Measurements from ENCODE around the gene MRPS7.
A peak's percentile ranks its signal among the peaks of the same experiment; 100 is the strongest.

Gene MRPS7

GRCh38 chr17:75261336-75262111, at the start of gene MRPS7, which contains the start of gene GGA3:
TSS of gene MRPS7 (plus strand) at chr17:75261879. CDS start at chr17:75261901, 22 bp downstream.
TSS of gene GGA3 (minus strand) at chr17:75261606. CDS start at chr17:75261587, 19 bp downstream.
- TF ChIP-seq GATA1 (IDR thresholded peaks at IDR 0.05; ENCODE audit: low read depth, low read length) (no peak), POLR2A (IDR thresholded peaks at IDR 0.05; ENCODE audit: low read length) (peak; percentile 92)
- DNase-seq: peak; percentile 95 to 97

GRCh38 chr17:75218131-75218530, 43.5 kb upstream of the MRPS7 start:
- DNase-seq: no peak
- TF ChIP-seq POLR2A (IDR thresholded peaks at IDR 0.05; ENCODE audit: low read length): no peak
- TF ChIP-seq GATA1 (IDR thresholded peaks at IDR 0.05; ENCODE audit: low read depth, low read length): no peak

GRCh38 chr17:75219815-75220214, 41.9 kb upstream of the MRPS7 start:
- no peak for TF ChIP-seq POLR2A (IDR thresholded peaks at IDR 0.05; ENCODE audit: low read length)
- no peak for TF ChIP-seq GATA1 (IDR thresholded peaks at IDR 0.05; ENCODE audit: low read depth, low read length)
- DNase-seq: no peak

- DNase-seq: no peak
- TF ChIP-seq POLR2A (IDR thresholded peaks at IDR 0.05; ENCODE audit: low read length): no peak
- TF ChIP-seq GATA1 (IDR thresholded peaks at IDR 0.05; ENCODE audit: low read depth, low read length): no peak
Observed at GRCh38 chr17:75225016-75225415, 36.7 kb upstream of the MRPS7 start.

- TF ChIP-seq POLR2A (IDR thresholded peaks at IDR 0.05; ENCODE audit: low read length): no peak
- TF ChIP-seq GATA1 (IDR thresholded peaks at IDR 0.05; ENCODE audit: low read depth, low read length): no peak
Observed at GRCh38 chr17:75227729-75228128, 34.0 kb upstream of the MRPS7 start.

GRCh38 chr17:75228305-75228704, 33.4 kb upstream of the MRPS7 start:
- DNase-seq: no peak

More at GRCh38 chr17:75227729-75228128, 34.0 kb upstream of the MRPS7 start:
- no peak for DNase-seq

GRCh38 chr17:75228847-75229246, 32.8 kb upstream of the MRPS7 start:
- DNase-seq: no peak
- TF ChIP-seq GATA1 (IDR thresholded peaks at IDR 0.05; ENCODE audit: low read depth, low read length): no peak
- no peak for TF ChIP-seq POLR2A (IDR thresholded peaks at IDR 0.05; ENCODE audit: low read length)

More at GRCh38 chr17:75228305-75228704, 33.4 kb upstream of the MRPS7 start:
- TF ChIP-seq GATA1 (IDR thresholded peaks at IDR 0.05; ENCODE audit: low read depth, low read length): no peak
- no peak for TF ChIP-seq POLR2A (IDR thresholded peaks at IDR 0.05; ENCODE audit: low read length)

GRCh38 chr17:75231071-75231470, 30.6 kb upstream of the MRPS7 start:
- TF ChIP-seq GATA1 (IDR thresholded peaks at IDR 0.05; ENCODE audit: low read depth, low read length): no peak
- TF ChIP-seq POLR2A (IDR thresholded peaks at IDR 0.05; ENCODE audit: low read length): no peak
- no peak for DNase-seq

GRCh38 chr17:75231741-75232464, 29.8 kb upstream of the MRPS7 start:
- TF ChIP-seq POLR2A (IDR thresholded peaks at IDR 0.05; ENCODE audit: low read length) (no peak), GATA1 (IDR thresholded peaks at IDR 0.05; ENCODE audit: low read depth, low read length) (no peak)
- DNase-seq: no peak

- TF ChIP-seq GATA1 (IDR thresholded peaks at IDR 0.05; ENCODE audit: low read depth, low read length) (no peak), POLR2A (IDR thresholded peaks at IDR 0.05; ENCODE audit: low read length) (no peak)
- no peak for DNase-seq
Observed at GRCh38 chr17:75232786-75233185, 28.9 kb upstream of the MRPS7 start.

GRCh38 chr17:75237100-75238014, 24.3 kb upstream of the MRPS7 start:
- DNase-seq: no peak
- no peak for TF ChIP-seq GATA1 (IDR thresholded peaks at IDR 0.05; ENCODE audit: low read depth, low read length)
- TF ChIP-seq POLR2A (IDR thresholded peaks at IDR 0.05; ENCODE audit: low read length): no peak

- DNase-seq: no peak
- TF ChIP-seq GATA1 (IDR thresholded peaks at IDR 0.05; ENCODE audit: low read depth, low read length) (no peak), POLR2A (IDR thresholded peaks at IDR 0.05; ENCODE audit: low read length) (no peak)
Observed at GRCh38 chr17:75238020-75238580, 23.6 kb upstream of the MRPS7 start.

- DNase-seq: peak; percentile 85 to 88
Observed at GRCh38 chr17:75238684-75239191, 22.9 kb upstream of the MRPS7 start.

More at GRCh38 chr17:75238684-75239191, 22.9 kb upstream of the MRPS7 start:
- TF ChIP-seq POLR2A (IDR thresholded peaks at IDR 0.05; ENCODE audit: low read length) (no peak), GATA1 (IDR thresholded peaks at IDR 0.05; ENCODE audit: low read depth, low read length) (no peak)
